Renal pelvis (tissue), 12 donors: Measurements from ENCODE around the gene MPST. TPM values are rescaled to one million over a fixed set of nuclear protein-coding genes. Genes with fewer than 3 reads are reported as not detected.
"Not testable (repeated sequence)": the region's sequence is repeated elsewhere in the genome, so short reads cannot be mapped to it uniquely, and the experiment has no call there.

Experiments
- DNase-seq: peaks from one replicate; pipeline ENCODE4 v3.0.0-alpha.2; 2013
- long read RNA-seq, 16 experiments: transcript quantifications; one replicate each; lab custom pipeline, GENCODE V29; 2026
- polyA plus RNA-seq, 3 donors: library from polyadenylated mRNA; unstranded; fragments of 120-200 nt; gene quantifications; one replicate each; pipeline ENCODE4 v1.2.1, GENCODE V29; 2013; ENCODE audit not compliant: insufficient read length in 3 of 3

MPST gene
- polyA plus RNA-seq: 10 to 100 TPM; 69.7 to 83.9 (median 76.8) TPM
- long read RNA-seq, donor 1, transcript MPST-206 (3 exons, 1,331 nt): major isoform, 22 of 50 reads
- long read RNA-seq, donor 1, transcript MPST-203 (3 exons, 1,345 nt): minor isoform, 17 of 50 reads
- long read RNA-seq, donor 1, partial matches to known transcripts: 11 of 50 reads
- long read RNA-seq, donor 1, other reads (novel, unspliced or antisense): 0 of 50 reads
- long read RNA-seq, donor 2, transcript MPST-203 (3 exons, 1,345 nt): minor isoform, 18 of 65 reads
- long read RNA-seq, donor 2, transcript MPST-206 (3 exons, 1,331 nt): major isoform, 46 of 65 reads
- long read RNA-seq, donor 2, partial matches to known transcripts: 0 of 65 reads
- long read RNA-seq, donor 2, other reads (novel, unspliced or antisense): 0 of 65 reads
- long read RNA-seq, donor 3, transcript MPST-203 (3 exons, 1,345 nt): minor isoform, 11 of 121 reads
- long read RNA-seq, donor 3, transcript MPST-206 (3 exons, 1,331 nt): major isoform, 24 of 121 reads
- long read RNA-seq, donor 3, partial matches to known transcripts: 86 of 121 reads
- long read RNA-seq, donor 3, other reads (novel, unspliced or antisense): 0 of 121 reads
- long read RNA-seq, donor 4, transcript MPST-206 (3 exons, 1,331 nt): major isoform, 39 of 84 reads
- long read RNA-seq, donor 4, transcript MPST-203 (3 exons, 1,345 nt): minor isoform, 17 of 84 reads
- long read RNA-seq, donor 4, partial matches to known transcripts: 28 of 84 reads
- long read RNA-seq, donor 4, other reads (novel, unspliced or antisense): 0 of 84 reads
- long read RNA-seq, donor 5, transcript MPST-206 (3 exons, 1,331 nt): major isoform, 12 of 28 reads
- long read RNA-seq, donor 5, transcript MPST-203 (3 exons, 1,345 nt): minor isoform, 6 of 28 reads
- long read RNA-seq, donor 5, partial matches to known transcripts: 10 of 28 reads
- long read RNA-seq, donor 5, other reads (novel, unspliced or antisense): 0 of 28 reads
- long read RNA-seq, donor 6, transcript MPST-206 (3 exons, 1,331 nt): major isoform, 31 of 59 reads
- long read RNA-seq, donor 6, transcript MPST-203 (3 exons, 1,345 nt): minor isoform, 12 of 59 reads
- long read RNA-seq, donor 6, partial matches to known transcripts: 16 of 59 reads
- long read RNA-seq, donor 6, other reads (novel, unspliced or antisense): 0 of 59 reads
- long read RNA-seq, donor 7, transcript MPST-206 (3 exons, 1,331 nt): major isoform, 42 of 109 reads
- long read RNA-seq, donor 7, transcript MPST-203 (3 exons, 1,345 nt): minor isoform, 11 of 109 reads
- long read RNA-seq, donor 7, partial matches to known transcripts: 56 of 109 reads
- long read RNA-seq, donor 7, other reads (novel, unspliced or antisense): 0 of 109 reads
- long read RNA-seq, donor 8, transcript MPST-206 (3 exons, 1,331 nt): major isoform, 7 of 16 reads
- long read RNA-seq, donor 8, partial matches to known transcripts: 6 of 16 reads
- long read RNA-seq, donor 8, other reads (novel, unspliced or antisense): 0 of 16 reads
- long read RNA-seq, donor 9, transcript MPST-206 (3 exons, 1,331 nt): major isoform, 43 of 74 reads
- long read RNA-seq, donor 9, transcript MPST-203 (3 exons, 1,345 nt): minor isoform, 9 of 74 reads
- long read RNA-seq, donor 9, partial matches to known transcripts: 21 of 74 reads
- long read RNA-seq, donor 9, other reads (novel, unspliced or antisense): 0 of 74 reads
- long read RNA-seq, donor 10, transcript MPST-206 (3 exons, 1,331 nt): major isoform, 26 of 183 reads
- long read RNA-seq, donor 10, transcript MPST-203 (3 exons, 1,345 nt): minor isoform, 11 of 183 reads
- long read RNA-seq, donor 10, partial matches to known transcripts: 114 of 183 reads
- long read RNA-seq, donor 10, other reads (novel, unspliced or antisense): 32 of 183 reads
- long read RNA-seq, donor 11, transcript MPST-203 (3 exons, 1,345 nt): minor isoform, 10 of 65 reads
- long read RNA-seq, donor 11, transcript MPST-206 (3 exons, 1,331 nt): major isoform, 20 of 65 reads
- long read RNA-seq, donor 11, partial matches to known transcripts: 35 of 65 reads
- long read RNA-seq, donor 11, other reads (novel, unspliced or antisense): 0 of 65 reads
- long read RNA-seq, donor 12, transcript MPST-206 (3 exons, 1,331 nt): major isoform, 33 of 96 reads
- long read RNA-seq, donor 12, transcript MPST-203 (3 exons, 1,345 nt): minor isoform, 22 of 96 reads
- long read RNA-seq, donor 12, partial matches to known transcripts: 38 of 96 reads
- long read RNA-seq, donor 12, other reads (novel, unspliced or antisense): 0 of 96 reads
- long read RNA-seq, donor 13, transcript MPST-206 (3 exons, 1,331 nt): major isoform, 11 of 24 reads
- long read RNA-seq, donor 13, partial matches to known transcripts: 11 of 24 reads
- long read RNA-seq, donor 13, other reads (novel, unspliced or antisense): 0 of 24 reads
- long read RNA-seq, donor 14, transcript MPST-203 (3 exons, 1,345 nt): minor isoform, 9 of 68 reads
- long read RNA-seq, donor 14, transcript MPST-206 (3 exons, 1,331 nt): major isoform, 29 of 68 reads
- long read RNA-seq, donor 14, partial matches to known transcripts: 29 of 68 reads
- long read RNA-seq, donor 14, other reads (novel, unspliced or antisense): 0 of 68 reads
- long read RNA-seq, donor 15, transcript MPST-206 (3 exons, 1,331 nt): major isoform, 46 of 131 reads
- long read RNA-seq, donor 15, transcript MPST-203 (3 exons, 1,345 nt): minor isoform, 32 of 131 reads
- long read RNA-seq, donor 15, partial matches to known transcripts: 51 of 131 reads
- long read RNA-seq, donor 15, other reads (novel, unspliced or antisense): 0 of 131 reads
- long read RNA-seq, donor 16, full-length matches to known transcripts: 41 of 66 reads
- long read RNA-seq, donor 16, partial matches to known transcripts: 25 of 66 reads
- long read RNA-seq, donor 16, other reads (novel, unspliced or antisense): 0 of 66 reads

DNA sequence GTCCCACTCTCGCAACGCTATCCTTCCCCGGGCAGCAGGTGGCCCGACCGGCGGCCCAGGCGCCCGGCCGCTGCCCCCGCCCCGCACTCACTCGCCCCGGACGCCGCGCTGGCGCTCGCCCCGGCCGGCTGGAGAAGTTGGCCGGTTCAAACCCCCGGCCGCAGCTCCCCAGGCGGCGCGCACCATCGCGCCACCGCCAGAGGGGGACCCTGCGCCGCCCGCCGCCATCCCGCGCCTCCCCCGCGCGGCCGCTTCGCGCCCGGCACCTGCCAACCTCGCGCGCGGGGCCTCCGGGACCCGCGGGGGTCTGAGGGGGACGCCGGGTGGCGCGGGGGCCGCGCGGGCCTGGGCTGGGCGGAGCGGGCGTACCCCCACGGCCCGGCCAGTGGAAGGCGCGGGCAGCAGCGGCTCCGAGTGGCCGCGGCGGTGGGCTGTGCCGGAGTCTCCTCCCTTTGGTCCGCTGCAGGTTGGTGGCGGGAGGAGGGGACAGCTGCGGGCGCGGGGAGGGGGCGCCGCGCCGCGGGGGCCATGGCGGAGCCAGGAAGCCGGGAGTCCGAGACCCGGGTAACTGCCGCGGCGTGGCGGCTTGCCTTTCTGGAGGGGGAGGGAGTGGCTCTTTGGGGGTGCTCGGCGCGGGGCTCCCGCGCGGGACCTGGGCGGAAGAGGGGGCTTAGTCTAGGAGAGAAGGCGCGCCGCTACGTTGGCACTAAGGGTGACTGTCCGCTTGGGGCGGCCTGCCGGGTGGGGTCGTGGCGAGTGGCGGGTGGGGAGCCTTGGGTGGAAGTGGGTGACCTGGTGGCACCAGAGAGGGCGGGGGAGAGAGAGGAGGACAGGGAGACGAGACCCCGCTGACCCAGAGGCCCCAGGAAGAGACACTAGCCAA, at the start of gene MPST, which contains the start of gene TST:
TSS of gene MPST (plus strand) at position 434 of the 883 bp plus-strand sequence. CDS start at position 529, 95 bp downstream.
TSS of gene TST (minus strand) at position 139 of the 883 bp plus-strand sequence. CDS start 715 bp downstream, outside the sequence.
- DNase-seq: peak; percentile 77

DNA sequence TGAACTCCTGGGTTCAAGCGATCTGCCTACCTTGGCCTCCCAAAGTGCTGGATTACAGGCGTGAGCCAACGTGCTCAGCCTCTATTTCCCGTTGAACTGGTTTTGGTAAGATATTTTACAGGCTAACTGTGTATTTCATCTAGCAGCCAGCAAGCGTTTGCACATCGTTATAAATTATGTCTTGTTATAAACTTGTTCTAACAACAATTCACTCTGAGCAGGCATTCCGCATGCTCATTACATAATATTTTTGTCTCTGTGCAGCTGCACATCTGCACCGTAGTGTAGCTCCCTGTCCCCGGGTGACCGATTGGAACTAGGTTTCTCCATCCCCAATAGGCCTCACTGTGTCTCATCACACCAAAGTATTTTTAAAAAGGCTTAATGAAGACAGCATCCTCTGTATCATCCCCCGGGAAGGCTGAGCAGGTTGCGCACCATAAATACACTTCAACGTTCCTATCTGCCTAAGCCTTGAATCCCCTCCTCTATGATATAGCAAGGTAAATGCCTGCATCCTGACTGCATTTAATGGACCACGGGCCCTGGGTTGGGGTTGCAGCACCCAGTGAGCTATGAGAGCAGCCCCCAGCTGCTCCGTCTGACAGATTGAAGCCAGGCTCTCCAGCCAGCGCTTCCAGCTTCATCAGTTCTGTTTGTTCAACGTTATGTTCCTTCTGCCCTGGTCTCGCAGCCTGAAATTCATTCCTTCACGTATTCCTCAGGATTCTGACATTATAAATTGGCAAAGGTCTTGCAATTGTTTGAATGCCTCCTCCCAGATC, 48.0 kb upstream of the MPST start:
- no peak for DNase-seq

DNA sequence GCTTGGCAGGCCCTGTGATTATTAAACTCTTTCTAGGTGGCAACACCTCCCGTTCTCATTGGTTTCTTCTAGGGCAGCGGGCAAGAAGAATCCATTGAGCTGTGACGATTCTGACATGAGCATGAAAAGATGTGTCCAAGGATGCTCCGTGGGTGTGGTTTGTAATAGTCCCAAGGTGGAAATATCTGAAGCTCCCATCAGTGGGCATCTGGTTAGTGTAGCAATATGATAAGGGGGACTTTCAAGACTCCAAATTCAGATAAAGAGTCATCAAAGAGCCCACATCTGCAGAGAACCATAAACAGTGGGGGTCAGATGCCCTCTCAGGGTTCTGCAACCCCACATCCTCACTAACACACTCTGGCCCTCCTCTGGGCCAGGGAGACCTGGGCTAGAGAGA, 42.9 kb upstream of the MPST start:
- no peak for DNase-seq

DNA sequence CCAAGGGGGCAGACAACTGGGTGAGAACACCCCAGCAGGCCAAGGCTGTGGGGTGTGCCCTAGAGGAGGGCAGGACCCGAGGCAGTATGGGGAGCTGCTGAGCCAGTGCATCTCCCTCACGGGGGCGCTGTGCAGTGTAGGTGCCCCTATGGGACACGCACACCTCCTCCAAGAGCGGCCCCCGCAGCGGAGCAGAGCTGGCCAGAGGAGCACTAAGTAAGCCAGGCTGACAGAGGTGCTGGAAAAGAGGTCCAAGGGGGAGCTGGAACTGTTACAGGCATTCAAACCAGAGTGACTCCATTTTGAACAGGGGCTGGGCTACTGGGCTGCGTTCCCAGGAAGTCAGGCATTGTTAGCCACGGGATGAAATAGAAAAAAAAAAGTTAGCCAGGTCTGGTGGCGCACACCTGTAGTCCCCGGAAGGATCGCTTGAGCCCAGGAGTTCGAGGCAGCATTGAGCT, 42.1 kb upstream of the MPST start:
- no peak for DNase-seq

DNA sequence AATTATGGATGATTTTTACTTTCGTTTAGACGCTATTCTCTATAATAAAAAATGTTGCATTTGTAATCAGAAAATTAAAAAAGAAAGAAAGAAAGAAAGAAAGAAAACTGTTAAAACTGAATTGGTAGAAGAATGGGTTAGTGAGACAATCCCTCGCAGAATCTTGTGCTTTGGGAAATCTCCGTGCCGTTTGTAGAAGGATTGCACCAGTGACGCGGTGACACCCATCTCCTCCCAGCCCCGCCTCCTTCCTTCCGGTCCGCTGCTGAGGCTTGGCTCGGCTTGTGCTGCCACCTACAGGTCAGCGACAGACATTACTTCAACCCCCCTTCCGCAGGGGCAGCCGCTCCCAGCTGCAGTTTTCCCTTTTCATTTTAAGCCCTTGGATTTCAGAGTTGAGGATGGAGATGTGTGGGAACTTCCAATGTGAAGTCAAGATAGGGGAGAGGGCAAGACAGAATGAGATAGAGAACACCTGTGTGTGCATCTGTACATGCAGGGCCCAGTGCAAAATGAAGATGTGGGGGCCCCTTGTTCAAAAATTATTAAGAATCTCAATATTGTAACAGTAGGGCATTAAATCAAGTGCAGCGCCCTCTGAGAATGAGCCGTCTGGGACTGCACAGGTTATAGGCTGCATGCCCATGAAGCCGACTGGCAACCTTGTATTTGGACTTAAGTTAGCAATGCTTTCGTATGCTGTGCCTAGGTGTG, 41.4 kb upstream of the MPST start:
- peak; percentile 86 for DNase-seq

DNA sequence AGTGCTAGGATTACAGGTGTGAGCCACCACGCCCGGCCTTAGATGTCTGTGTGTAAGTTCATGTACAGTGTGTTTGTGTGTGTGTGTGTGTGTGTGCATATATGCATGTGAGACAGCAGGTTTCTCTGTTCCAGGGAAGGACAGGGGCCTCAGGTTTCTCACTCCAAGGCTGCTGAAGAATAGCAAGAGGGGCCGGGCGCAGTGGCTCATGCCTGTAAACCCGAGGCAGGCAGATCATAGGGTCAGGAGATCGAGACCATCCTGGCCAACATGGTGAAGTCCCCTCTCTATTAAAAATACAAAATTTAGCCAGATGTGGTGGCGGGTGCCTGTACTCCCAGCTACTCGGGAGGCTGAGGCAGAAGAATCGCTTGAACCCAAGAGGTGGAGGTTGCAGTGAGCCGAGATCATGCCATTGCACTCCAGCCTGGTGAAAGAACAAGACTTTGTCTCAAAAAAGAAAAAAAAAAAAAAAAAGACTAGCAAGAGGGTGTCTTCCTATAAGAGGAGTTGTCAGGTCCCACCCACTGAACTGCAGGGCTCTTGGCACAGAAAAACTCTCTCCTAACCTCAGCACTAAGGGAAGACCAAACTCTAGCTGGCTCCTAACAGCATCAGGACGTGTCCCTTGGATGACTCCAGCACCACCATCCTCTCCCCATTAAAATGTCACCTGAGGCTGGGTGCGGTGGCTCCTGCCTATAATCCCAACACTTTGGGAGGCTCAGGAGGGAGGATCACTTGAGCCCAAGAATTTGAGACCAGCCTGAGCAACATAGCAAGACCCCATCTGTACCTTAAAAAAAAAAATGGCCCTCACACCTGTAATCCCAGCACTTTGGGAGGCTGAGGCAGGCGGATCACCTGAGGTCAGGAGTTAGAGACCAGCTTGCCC, 40.3 kb upstream of the MPST start:
- no peak for DNase-seq

DNA sequence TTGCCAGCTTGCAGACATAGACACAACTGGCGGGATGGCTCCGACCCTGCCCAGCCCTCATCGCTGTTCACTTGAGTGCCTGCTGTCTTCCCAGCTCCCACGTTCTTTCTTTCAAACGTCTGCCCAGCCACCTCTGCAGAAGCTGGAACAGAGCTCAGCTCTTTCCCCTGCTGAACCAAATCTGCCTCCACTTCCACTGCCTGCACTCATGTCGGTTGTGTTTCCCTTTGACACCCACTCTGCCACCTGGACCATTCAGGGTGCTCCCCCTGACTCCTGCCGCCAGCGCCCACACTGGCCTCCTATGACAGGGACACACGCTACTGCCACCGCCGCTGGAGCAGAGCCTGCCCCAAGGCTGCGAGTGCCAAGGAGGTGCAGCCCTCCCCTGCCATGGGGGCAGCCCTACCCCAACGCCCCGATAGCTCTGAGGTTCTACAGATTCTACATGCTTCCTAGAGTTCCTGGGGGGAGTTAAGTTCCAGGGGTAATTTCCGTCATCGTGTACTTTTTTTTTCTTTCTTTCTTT, 38.2 kb upstream of the MPST start:
- no peak for DNase-seq

DNA sequence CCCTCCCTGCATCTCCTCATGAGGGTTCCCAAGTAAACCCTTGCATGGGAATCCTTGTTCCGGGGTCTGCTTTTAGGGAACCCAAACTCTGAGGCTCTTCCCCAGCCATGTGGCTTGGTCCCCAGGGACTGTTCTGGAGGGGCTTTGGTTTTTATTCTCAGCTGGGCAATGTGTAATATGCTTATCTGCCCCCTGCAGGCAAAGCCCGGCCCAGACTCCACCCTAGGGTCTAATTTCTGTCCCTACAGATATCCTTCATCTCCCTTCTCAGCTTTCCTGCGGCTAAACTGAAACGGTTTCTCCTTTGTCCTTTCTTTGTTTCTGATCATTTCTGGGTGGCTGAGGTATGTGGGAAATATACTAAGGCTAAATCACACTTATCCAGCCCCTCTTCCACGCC, 37.4 kb upstream of the MPST start:
- no peak for DNase-seq

DNA sequence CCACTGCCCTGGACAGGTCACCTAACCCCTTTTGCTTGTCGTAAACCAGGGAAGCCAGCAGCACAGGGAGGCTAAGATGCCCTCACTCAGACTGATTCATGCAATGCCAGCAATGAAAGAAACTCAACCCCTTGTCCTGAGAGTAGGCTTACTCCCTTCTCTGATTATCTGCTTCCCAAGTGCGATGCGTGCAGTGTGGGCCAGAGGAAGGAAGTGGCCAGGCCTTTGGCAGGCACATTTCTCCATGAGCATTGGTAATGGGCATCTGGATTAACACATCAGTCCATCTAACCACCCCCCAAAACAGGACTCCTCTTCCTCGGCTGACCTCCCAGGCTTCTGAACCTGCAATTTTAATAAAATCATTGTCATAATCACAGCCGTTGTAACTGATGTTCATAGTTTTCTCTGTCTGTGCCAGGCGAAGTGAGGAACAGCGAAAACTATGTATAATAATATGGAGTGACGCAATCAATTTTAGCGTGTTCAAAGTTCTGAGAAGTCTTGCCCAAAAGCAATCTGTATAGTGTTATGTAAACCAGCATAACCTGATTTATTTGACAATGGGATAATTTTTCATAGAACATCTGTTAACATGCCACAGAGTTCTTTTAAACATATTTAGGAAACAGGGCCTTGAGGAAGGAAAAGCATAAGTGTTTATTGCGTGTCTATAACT, 34.2 kb upstream of the MPST start:
- DNase-seq: no peak

DNA sequence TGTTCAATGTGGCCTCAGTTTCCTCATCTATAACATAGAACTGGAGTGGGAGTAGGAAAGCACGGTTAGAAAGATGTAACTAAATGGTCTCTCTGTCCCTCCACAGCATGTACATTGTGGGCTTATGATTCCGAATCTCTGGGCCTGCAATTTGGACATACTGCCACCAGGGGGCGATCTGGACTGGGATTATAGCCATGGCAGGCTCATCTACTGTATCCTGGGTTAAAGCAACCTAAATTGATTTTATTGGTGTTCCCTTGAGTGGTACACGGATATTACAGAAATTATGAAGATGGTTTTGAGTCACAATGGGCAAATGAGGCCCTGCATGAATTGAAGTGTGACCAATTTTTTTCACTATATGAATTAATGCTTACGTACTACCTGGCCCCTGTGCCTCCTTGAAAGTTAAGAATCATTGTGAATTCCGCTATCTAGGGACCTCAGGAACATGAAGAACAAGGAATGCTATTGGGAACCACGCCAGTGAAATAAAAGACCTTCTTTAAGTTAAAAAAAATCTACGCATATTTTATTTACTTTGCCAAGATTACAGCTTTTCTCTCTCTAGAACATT, 33.2 kb upstream of the MPST start:
- no peak for DNase-seq

DNA sequence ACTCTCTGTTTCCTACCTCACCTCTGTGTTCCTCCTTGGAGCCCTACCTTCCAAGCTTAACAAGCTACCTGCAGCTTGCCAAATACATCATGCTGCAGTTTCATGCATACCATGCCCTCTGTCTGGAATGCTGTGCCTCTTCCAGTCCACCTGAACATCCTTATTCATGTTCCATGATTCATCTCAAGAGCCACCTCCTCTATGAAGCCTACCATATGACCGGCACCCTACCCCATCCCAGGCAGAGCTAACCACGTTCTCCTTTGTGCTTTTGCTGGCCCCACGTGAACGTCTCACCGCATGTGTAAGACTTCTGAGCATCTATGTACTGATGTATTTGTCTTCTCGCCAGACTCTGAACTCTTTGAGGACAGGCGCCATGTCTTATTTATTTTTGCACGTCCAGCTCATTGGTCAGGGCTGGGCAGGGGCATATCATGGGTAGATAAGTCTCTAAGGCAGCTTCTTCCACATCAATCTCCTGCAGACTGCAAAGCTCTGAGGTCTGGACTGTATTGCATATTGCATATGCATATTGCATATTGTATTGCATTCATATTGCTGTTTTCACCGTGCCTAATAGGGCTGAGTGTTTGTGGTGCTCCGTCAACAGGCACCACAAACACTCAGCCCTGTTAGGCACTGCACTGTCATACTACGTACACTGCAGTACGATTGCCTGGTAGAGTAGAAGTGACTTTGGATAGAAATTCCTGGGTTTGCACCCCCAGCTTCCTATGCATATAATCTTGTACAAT, 31.3 kb upstream of the MPST start:
- no peak for DNase-seq

DNA sequence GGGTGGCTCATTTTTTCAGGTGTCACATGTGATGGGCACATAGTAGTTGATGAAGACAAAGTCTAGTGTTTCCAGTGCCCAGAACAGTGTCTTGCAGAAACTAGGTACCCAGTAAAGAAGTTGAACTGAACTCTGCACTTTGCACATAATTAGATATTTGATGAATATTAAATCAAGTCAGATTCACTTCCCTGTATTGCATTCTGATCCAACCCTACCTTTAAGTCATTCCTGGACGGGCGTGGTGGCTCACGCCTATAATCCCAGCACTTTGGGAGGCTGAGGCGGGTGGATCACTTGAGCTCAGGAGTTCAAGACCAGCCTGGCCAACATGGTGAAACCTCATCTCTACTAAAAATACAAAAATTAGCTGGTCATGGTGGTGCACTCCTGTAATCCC, 30.5 kb upstream of the MPST start:
- DNase-seq: not testable (repeated sequence)
